ENCODE measurements around the gene DNPH1.

DNA sequence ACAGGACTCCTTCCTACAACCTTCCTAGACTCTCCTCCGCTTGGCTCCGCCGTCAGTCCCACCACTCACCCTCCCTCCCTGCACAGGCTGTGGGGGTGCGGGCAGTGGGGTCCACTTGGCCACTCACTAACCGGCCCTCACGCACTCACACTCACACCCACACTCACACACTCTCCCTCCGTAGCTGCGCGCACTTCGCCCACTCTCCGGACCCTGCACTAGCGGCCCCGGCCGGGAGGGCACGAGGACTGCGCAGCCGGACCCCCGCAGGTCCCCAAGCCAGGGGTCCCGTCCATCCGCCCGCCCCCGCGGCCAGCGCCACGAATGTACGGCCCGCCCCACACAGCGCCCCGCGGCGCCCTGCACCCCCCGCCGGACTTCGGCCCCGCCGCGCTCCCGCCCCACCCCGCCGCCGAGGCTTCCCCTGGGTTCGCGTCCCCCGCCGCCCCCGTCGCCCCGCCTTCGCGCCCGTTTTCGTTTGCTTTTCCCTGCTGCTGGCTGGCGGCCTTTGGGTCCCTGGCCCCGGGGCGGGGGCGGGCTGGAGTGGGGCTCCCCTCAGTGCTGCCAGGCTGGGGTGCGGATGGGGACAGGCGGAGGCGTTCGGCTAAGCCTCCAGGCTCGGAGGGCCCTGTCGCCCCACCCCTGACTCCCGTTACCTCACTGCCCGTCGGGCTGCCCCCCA is 45.8 kb upstream of the DNPH1 start:
- TF ChIP-seq CTCF (IDR thresholded peaks at IDR 0.05), result no peak
- TF ChIP-seq POLR2A (IDR thresholded peaks at IDR 0.05), result no peak
